Cardiac fibroblast (primary cell): Measurements from ENCODE around the gene ST6GALNAC3.

ENCODE experiments used
- DNase-seq, 2 donors: peaks; one replicate each; pipeline versions ENCODE4 v3.0.0 to v3.0.0-alpha.2; 2010; ENCODE audit warnings: low read depth in 2 of 2
- H3K4me3 ChIP-seq, 2 donors: replicated peaks in 1 of 2; 1 replicate in 1 of 2; 2 replicates in 1 of 2; pipeline ENCODE4 v1.5.1; 2011; ENCODE audit warnings: low read depth in 2 of 2, low read length in 2 of 2, mild to moderate bottlenecking in 2 of 2, moderate library complexity in 1 of 2
- TF ChIP-seq, protein P1 (sequence below): IDR thresholded peaks from one replicate; pipeline ENCODE4 v1.5.1; 2011; ENCODE audit warnings: low read depth, mild to moderate bottlenecking, low read length, inconsistent platforms

ST6GALNAC3 gene

DNA sequence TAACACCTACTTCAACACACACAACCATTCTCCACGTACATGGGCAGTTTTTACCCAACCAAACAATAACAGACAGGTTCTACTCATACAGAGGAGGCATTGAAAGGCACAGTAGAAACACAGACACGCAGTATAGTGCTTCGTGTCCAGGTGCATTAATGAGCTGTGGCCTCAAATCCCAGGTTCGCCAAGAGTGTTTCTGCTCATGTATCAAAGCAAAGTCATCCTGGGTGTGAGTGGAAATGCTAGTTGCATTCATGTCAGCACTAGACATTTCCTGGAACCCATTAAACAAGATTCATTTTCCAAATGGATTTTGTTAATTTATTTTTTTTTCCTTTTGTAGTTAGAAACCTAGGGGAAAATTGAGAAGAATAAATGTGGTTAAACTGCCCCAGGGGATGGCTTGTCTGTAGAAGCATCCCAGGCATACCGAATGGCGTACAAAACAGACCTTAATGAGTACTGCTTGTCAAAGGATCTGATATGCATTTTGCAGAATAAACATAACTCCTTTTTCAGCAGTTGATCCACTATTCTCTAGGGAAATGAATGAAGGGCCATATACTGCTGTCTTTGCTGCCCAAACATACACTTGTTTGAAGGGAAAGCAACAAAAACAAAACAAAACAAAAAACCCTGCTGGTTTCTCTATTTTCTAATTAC, 494.2 kb downstream of the ST6GALNAC3 start:
- no peak for DNase-seq
- no peak overlapping the region for H3K4me3 ChIP-seq
- TF ChIP-seq, protein P1, sequence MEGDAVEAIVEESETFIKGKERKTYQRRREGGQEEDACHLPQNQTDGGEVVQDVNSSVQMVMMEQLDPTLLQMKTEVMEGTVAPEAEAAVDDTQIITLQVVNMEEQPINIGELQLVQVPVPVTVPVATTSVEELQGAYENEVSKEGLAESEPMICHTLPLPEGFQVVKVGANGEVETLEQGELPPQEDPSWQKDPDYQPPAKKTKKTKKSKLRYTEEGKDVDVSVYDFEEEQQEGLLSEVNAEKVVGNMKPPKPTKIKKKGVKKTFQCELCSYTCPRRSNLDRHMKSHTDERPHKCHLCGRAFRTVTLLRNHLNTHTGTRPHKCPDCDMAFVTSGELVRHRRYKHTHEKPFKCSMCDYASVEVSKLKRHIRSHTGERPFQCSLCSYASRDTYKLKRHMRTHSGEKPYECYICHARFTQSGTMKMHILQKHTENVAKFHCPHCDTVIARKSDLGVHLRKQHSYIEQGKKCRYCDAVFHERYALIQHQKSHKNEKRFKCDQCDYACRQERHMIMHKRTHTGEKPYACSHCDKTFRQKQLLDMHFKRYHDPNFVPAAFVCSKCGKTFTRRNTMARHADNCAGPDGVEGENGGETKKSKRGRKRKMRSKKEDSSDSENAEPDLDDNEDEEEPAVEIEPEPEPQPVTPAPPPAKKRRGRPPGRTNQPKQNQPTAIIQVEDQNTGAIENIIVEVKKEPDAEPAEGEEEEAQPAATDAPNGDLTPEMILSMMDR = no peak

DNA sequence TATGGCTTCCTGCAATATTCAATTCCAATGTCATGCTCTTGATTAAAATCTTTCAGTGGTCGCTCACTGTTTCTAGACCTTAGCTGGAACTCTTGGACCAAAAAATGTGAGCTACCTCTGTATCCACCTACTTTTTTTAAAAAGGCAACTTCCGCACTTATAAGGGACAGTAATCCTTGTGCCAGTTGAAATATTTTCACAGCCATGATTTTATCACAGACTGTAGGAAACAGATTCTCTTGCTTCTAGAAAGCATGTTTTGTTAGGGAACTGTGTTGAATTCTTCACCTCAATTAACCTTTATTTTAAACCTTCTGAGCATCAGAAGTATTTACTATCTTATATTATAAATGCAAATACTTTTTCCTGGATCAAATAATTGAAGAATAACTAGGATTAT, 496.7 kb downstream of the ST6GALNAC3 start:
- TF ChIP-seq, protein P1 = no peak
- DNase-seq = no peak
- no peak overlapping the region for H3K4me3 ChIP-seq

DNA sequence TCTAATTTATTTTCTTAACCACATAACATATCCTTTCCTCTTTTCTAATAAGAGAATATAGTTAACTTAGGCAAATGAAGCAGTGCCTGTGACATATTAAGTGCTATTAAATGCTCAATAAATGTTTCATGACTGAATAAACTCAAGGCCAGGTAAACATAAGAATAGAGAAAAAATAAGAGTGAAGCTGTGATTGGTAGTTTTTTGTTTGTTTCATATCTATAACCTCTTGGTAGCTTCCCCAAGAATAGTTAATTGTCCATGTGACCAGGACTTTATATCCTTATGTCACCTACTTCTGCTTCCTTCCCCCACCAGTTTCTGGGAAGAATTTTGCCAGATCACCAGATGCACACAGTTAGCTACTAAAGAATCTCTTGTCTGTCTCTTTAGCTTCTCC, 497.7 kb downstream of the ST6GALNAC3 start:
- DNase-seq = no peak
- TF ChIP-seq, protein P1 = no peak
- H3K4me3 ChIP-seq = no peak overlapping the region

DNA sequence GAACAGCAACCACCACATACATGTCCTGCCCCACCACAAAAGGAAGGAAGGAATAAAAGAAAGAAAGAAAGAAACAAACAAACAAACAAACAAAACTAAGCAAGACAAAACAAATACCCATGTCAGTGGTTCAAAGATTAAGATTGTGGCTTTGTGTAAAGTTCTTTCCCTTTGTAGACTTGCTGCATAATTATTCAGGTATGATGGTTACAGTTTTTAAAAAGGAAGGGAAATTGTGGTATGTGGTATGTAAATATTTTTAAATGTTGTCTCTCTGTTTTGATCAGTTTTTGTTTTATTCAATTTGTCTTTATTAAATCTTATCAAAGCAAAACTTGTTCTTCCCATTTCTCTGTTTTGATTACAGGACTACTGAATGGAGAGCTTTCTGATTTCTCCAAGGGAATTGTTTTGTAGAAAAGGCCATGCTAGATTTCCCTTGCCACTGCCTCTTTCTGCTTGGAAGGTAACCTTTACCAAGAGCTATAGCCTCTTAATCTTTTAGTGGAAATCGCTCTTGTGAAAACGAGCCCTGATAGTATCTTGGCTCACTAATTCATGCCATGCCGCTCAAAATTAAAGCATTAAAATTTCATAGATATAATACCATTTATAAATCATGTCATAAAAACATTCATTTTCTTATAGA, 502.5 kb downstream of the ST6GALNAC3 start:
- no peak overlapping the region for H3K4me3 ChIP-seq
- no peak for DNase-seq
- TF ChIP-seq, protein P1 = no peak

DNA sequence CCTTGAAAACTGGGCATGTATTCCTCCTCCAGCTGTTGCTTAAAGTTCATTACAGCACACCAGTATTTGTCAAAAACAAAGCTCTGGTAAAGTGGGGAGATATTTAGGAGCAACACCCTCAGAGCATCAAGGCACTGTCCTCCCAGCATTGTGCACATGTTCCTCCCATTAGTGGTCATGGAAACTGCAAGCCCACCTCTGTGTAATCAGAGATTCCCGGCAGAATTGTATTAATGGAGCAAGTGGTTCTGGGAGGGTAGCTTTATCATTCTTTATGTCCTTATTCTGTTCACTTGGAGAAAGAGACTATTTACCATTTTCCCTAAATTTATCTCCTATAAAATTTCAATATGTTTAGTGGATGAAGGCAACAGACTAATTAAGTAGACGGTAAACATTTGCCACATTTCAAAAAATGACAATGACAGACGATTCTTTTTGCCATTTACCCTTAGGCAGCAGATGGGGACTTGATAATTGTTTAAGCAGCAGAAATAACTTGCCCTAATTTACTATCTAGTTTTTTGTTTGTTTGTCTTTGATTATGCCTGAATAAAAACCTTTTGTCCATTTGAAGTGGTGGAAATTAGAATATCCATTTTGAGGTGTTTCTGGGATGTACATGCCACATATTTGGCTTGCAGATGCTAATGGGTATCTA, 503.1 kb downstream of the ST6GALNAC3 start:
- no peak overlapping the region for H3K4me3 ChIP-seq
- TF ChIP-seq, protein P1 = no peak
- no peak for DNase-seq

DNA sequence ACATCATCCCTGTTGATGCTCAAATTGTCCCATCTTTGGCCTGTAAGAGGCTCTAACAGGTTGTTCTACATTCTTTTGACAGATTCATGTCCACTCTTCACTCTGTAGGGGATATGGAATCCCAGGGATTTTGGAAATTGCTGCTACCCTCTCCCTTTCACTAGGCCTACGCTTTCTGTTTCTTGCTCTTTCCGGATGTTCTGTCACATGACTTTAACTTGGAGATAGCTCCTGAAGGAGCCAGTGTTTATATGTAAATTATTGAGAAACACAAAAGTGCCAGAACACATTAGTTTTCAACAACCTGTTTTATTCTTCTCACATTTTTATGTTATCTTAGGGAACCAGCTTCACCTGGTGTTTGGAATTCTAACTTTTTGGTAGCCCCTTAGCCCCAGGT, 505.7 kb downstream of the ST6GALNAC3 start:
- TF ChIP-seq, protein P1 = no peak
- no peak overlapping the region for H3K4me3 ChIP-seq
- DNase-seq = no peak
